GM21723 (cell line): ENCODE measurements around the gene PIP4K2C.
"Not testable (repeated sequence)": the region's sequence is repeated elsewhere in the genome, so short reads cannot be mapped to it uniquely, and the experiment has no call there.

Experiments used
- ATAC-seq: cut with Tn5 transposase; IDR thresholded peaks from one replicate; pipeline ENCODE4 v1.9.1; 2021; ENCODE audit warnings: mild to moderate bottlenecking, moderate library complexity; ENCODE audit not compliant: unreplicated experiment

Gene PIP4K2C

GRCh38 chr12:57584050-57584449 is 6.9 kb upstream of the PIP4K2C start:
- no peak for ATAC-seq

- ATAC-seq = no peak
Observed at GRCh38 chr12:57584690-57585089, 6.3 kb upstream of the PIP4K2C start.

DNA sequence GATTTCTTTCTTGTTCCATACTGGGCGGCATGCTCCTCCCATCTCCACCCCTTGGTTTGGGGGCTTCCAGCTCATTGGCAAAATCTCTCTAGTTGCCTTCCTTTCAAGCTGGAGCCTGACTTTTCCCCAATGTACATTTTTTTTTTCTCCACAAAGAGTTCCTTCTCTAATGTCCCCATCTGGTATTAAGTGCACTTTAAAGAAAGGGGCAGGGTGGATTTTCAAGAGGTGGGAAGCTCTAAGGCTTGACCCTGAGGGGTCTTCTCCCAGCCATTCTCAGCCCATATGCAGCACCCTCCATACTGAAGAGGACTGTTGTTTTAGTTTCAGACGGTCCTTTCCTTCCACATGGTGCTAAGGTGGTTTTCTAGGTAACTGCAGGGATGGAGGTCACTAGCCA is 5.8 kb upstream of the PIP4K2C start:
- no peak for ATAC-seq

- ATAC-seq = no peak
Observed at GRCh38 chr12:57586128-57586527, 4.9 kb upstream of the PIP4K2C start.

DNA sequence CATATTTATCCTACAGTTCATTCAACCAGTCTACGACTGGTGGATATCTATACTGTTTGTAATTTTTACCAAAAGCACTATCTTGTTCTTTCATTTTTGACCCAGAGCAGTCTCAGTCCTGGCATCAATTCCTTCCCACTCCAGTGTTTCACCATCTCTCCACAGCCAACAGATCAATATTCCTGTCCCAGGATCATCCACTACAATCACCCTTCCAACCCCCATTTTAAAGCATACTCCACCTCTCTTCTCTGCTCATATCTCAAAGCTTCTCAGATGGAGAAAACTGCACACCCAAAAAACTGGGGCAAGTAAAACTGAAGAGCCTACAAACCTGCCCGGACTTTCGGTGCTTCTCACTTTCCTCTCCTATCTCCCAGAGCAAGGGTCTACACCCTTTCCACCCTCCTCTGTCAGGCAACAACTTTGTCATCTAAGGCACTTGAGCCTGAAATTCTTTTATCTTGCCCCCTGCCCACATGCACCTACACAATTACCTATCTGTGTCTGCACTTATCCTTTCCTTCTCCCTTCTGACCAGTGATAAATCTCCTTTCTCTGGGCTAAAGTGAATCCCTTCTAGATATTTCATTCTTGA is 4.1 kb upstream of the PIP4K2C start:
- ATAC-seq = no peak

DNA sequence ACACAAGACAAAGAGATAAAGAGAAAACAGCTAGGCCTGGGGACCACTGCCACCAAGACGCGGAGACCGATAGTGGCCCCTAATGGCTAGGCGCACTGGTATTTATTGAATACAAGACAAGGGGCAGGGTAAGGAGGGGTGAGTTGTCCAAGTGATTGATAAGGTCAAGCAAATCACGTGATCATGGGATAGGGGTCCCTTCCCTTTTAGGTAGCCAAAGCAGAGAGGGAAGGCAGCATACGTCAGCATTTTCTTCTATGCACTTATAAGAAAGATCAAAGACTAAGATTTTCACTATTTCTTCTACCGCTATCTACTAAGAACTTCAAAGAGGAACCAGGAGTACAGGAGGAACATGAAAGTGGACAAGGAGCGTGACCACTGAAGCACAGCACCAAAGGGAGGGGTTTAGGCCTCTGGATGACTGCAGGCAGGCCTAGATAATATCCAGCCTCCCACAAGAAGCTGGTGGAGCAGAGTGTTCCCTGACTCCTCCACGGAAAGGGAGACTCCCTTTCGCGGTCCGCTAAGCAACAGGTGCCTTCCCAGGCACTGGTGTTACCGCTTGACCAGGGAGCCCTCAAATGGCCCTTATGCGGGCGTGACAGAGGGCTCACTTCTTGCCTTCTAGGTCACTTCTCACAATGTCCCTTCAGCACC is 1.9 kb upstream of the PIP4K2C start:
- ATAC-seq = not testable (repeated sequence)

DNA sequence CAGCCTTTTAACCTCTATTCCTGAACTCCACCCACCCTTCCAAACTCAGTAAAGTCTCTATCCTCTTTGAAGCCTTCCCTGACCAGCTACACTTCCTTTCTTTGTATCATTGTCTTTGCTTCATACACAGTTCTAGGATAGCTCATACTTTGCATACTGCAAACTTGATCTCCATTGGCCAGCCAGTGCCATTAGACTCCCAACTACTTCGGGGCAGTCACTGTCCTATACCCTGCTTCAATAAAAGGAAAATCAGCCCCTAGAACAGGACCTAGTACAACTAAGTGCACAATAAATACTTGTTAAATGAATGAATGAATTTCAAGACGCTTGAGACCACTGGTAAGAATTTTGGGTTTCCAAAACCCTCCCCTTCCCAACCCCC is 521 bp upstream of the PIP4K2C start:
- peak; percentile 15 for ATAC-seq

DNA sequence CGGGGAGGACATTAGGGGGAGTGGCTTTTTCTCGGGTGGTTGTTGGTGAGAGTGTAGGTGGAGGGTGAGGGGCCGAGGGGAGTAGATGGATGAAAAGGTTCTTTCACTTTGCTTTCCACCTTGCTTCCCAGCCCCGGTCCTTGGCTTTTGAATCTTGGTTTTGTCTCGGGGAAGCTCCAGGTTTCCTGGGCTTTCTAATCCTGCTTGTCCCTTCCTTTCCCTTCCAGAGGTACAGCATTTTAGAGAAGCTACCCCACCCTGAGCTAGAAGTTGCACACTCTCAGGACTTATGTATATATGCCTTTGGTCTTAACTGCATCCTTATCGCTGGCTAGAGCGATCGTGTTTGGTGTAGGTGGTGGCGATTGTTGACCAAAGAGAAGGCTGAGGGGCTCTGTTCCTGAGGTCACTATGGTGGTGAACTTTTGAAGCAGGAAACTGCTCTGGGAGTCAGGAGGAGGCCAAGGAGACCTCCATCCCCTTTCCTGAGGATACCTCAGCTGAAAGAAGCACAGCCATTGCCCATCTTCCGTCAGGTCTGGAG is 862 bp downstream of the PIP4K2C start:
- peak; percentile 14 for ATAC-seq

DNA sequence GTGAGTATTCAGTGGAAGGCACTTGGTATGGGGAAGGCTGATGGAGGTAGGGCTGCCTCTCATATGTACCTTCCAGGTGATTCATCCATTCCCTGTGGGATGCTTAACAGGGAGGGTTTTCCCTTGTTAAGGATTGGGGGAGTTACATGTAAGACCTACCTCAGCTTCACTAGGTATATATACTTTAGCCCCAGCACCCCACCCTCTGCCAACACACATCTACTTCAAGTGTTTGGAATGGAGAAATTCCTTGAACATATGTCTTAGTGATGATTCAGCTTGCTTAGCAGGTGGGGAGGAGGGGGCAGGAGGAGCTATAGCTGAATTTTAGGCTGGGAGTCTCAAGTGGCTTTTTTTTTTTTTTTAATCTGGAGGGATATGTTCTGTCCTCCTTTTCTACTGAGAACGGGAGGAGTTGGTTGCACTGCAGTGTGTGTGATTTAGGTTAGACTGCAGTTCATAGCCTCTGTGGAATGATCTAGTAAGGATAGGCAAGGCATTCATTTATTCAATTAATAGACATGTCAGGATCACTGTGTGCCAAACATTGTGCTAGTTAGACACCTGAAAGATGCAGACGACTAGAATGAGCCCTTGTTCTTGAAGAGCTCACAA is 1.7 kb downstream of the PIP4K2C start:
- no peak for ATAC-seq

- ATAC-seq = no peak
Observed at GRCh38 chr12:57593187-57593586, 2.2 kb downstream of the PIP4K2C start.

GRCh38 chr12:57600395-57600794 is 9.4 kb downstream of the PIP4K2C start:
- no peak for ATAC-seq

DNA sequence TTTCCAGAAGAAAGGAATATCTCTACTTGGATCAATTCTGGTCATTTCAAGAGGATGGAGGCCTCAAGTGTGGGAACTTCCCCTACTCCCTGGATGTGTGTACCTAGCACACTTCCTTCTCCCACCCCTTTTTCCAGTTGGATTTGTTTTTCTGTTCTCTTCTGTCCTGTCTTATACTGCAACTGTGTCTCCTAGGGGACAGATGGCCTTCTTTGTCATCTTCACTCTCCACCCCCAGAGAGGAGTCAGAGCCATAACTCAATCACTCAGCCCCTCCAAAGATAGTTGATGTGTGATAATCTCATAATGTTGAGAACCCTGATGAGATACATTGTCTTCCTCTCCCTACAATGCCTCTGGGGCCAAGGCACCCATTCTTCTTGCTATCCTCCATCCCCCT is 11.6 kb downstream of the PIP4K2C start:
- ATAC-seq = no peak

GRCh38 chr12:57603324-57603723 is 12.3 kb downstream of the PIP4K2C start:
- no peak for ATAC-seq

GRCh38 chr12:57603815-57604453 is 12.9 kb downstream of the PIP4K2C start:
- no peak for ATAC-seq

DNA sequence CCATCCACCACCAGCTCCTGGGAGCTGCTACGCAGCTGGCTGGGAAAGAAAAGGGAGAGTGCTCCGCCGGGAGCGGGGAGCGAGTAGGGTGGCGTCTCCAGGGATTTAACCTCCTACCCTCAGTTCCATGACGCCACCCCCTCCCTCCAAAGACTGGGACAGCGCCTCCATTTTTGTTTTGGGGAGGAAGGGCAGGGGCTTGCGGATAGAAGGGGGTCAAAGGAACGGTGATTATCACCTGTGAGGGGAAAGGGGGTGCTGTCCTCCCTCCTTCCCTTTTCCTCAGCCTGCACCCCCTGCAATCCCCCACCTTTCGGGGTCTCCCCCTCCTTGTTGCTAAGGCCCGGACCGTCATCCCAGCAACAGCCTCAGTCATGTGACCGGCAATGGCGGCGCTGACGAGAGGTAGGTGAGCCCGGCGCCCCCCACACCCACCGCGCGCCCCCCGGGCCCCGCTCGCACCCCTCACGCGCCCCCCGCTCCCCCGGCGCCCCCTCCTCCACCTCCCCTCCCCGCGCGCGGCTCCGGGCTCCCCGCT is 13.5 kb downstream of the PIP4K2C start, which contains the start of gene DTX3:
TSS of gene DTX3 (plus strand) at position 371 of the 538 bp plus-strand sequence. CDS start 1,694 bp downstream, outside the sequence.
- ATAC-seq = peak; percentile 65

DNA sequence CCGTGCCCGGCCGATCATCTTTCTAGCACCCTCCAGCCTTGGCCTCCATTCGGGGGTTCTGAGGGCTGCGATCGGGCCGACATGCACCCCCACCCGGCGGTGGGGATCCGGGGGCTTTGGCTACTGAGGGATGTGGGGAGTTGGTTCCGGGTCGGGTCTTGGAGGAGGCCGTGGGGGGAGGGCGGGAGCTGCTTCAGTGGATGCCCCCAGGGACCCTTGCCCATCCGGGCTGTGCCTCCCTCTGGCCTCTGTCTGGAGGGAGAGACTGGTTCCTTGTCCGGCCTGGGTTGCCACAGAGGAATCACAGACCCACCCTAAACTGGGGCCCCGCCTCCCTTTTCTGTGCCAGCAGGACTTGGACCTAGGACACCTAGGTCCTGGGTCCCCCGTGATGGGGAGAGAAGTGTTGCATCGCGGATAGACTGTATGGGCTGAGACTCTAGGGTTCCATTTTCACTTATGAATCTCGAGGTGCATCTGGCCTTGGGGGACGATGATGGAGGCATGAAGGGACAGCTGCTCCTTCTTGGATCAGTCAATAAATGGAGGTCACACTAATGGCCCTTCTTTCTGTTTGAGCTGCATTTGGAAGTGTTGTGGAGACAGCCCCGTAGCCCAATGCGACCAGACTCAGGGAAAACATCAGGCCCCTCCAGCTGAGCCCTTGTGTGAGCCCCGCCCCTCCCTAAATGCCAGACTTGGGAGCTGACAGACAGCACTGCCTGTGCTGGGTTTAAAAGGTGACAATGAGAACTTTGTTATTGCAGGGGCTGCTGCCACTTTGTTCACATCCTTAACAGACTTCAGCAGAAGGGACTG is 14.2 kb downstream of the PIP4K2C start:
- ATAC-seq = peak; percentile 48

- no peak for ATAC-seq
Observed at GRCh38 chr12:57605811-57606311, 14.9 kb downstream of the PIP4K2C start.

DNA sequence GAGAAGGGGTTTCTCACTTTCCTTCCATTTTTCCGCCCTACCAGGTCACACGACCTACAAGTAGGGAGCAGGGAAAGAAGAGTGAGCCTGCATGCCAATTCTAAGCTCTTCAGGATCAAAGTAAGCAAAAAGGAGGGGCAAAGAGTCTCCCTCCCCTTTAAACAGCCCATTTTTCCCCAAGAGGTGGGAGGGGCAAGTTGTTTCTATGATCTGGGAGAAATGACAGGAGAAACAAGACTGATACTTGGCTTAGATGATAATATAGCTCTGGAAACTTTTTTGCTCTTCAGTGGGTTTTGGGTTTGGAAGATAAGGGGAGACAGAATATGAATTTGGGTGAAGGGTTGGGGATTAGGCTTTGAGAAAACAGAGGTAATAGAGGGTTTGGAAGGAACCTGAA is 15.4 kb downstream of the PIP4K2C start:
- no peak for ATAC-seq

- no peak for ATAC-seq
Observed at GRCh38 chr12:57606821-57607220, 15.8 kb downstream of the PIP4K2C start.

- no peak for ATAC-seq
Observed at GRCh38 chr12:57607958-57608663, 17.1 kb downstream of the PIP4K2C start.
